ENCODE measurements around the gene MED13L.
"Not testable (repeated sequence)": the region's sequence is repeated elsewhere in the genome, so short reads cannot be mapped to it uniquely, and the experiment has no call there.

The MED13L gene

GRCh38 chr12:116043659-116044535 is 233.6 kb downstream of the MED13L start:
- intact Hi-C loops (cut with DNase I): no loop called here
- DNase-seq: no peak

- intact Hi-C loops (cut with DNase I): no loop called here
Measured at GRCh38 chr12:116040402-116040801, 237.1 kb downstream of the MED13L start.

GRCh38 chr12:116039081-116039480 is 238.4 kb downstream of the MED13L start:
- DNase-seq: no peak
- intact Hi-C loops (cut with DNase I): no loop called here

More at GRCh38 chr12:116040402-116040801, 237.1 kb downstream of the MED13L start:
- no peak for DNase-seq

DNA sequence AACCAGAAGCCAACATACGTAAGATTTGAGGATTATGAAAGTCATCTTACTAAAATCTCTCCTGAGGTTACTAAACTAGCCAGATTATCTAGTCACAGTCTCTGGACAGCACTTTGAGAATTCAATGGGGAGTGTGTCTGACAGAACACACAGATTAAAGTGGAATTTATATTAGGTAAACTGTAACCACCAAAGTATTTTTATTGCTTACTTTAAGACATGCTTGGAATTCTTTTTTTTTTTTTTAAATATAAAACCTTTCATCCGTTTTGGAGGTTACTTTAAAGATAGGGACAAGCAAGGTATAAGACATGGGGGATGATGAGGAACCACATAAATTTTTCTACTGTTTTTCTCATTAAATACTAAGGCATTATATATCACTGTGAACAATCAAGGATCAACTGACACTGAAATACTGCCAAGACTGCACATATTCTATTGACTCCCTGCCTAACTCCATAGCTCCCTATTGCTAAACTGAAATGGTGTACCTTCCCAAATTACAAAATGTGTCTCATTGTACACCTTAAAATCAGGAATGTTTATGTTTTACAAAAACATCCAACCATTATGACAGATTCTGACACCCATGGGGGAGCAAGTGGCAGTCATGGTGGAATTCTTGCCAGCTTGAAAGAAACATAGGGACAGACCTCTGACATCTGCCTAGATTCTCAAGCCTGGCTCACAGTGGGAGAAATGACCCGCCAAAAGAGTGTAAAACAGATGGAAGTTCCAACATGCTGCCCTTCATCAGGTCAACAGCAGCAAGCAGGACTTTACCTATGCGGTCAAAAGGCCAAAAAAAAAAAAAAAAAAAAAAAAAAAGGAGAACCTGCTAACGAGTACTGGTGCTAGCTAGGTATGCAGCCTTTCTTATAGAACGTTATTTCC is 239.3 kb downstream of the MED13L start:
- intact Hi-C loops (cut with DNase I): no loop called here
- no peak for DNase-seq

GRCh38 chr12:116033765-116034164 is 243.7 kb downstream of the MED13L start:
- intact Hi-C loops (cut with DNase I): no loop called here
- DNase-seq: no peak

DNA sequence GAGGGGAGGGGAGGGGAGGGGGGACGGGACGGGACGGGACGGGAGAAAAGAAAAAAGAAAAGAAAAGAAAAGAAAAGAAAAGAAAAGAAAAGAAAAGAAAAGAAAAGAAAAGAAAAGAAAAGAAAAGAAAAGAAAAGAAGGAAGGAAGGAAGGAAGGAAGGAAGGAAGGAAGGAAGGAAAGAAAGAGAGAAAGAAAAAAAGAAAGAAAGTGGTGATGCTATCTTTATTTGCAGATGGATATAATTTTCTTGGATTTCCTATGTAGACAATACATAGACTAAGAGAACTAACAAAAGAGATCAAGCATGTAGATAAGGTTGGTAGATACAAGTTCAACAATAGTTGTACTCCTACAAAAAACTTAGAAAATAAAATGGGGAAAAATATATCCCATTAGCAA is 245.9 kb downstream of the MED13L start:
- intact Hi-C loops (cut with DNase I); DNase-seq: not testable (repeated sequence)

DNA sequence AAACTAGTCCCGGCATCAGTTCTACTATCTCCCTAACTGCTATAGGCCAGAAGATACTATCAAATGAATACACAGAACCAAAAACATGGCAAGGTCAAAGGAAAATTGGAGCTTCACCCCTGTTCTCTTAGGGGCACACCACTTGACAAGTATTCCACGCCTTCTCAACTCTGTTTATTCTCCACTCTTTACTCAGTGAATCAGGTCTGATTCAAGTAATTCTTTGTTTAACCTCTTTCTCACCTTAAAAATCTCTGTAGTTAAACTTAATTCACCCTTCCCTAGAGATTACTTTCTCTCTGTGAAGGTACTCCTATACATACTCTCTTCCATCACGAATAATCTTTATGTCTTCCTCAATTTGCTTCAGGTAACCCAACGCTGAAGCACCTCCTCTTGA is 248.9 kb downstream of the MED13L start:
- DNase-seq: no peak
- intact Hi-C loops (cut with DNase I): no loop called here

DNA sequence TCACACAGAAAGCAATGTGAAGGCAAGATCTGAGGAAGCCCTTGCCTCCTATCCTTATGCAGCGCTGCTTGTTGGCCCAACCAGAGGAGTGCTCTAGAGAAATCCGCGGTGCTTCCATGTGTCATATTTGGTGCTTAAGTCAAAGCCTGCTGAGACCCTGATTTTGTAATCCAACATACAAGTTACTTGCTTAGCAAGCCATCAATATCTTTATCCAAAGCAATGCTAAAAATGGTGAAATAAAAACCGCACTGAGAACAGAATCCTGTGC is 250.0 kb downstream of the MED13L start:
- intact Hi-C loops (cut with DNase I): no loop called here
- no peak for DNase-seq

GRCh38 chr12:116026768-116027550 is 250.5 kb downstream of the MED13L start:
- DNase-seq: no peak
- intact Hi-C loops (cut with DNase I): no loop called here

DNA sequence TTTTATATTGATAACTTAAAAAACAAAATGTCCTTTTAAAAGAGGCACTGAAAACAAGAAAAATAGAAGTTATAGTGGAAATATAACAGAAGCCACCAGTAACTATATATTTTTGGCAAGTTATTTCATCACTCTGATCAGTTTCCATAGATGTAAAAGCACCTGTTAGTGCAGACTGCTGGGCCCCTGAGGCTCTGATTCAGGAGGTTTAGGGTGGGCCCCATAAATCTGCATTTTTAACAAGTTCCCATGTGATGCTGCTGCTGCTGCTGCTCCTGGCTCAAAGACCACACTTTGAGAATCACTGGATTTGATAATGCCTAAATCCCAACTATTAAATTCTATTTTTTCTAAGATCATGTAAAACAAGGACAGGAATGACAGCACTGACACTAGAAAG is 251.1 kb downstream of the MED13L start:
- DNase-seq: no peak
- intact Hi-C loops (cut with DNase I): no loop called here

DNA sequence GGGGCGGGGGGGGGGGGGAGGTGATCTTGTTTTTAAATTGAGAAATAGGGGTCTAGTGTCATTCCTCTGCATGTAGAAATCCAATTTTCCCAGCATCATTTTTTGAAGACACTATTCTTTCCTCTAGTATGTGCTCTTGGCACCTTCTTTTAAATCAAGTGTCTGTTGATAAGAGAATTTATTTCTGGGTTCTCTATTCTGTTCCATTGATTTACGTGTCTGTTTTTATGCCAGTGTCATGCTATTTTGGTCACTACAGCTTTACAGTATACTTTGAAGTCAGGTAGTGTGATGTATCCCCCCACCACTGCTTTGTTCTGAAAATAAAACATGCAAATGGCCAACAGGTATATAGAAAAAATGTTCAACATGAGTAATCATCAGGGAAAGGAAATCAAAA is 252.7 kb downstream of the MED13L start:
- intact Hi-C loops (cut with DNase I): no loop called here
- DNase-seq: no peak

DNA sequence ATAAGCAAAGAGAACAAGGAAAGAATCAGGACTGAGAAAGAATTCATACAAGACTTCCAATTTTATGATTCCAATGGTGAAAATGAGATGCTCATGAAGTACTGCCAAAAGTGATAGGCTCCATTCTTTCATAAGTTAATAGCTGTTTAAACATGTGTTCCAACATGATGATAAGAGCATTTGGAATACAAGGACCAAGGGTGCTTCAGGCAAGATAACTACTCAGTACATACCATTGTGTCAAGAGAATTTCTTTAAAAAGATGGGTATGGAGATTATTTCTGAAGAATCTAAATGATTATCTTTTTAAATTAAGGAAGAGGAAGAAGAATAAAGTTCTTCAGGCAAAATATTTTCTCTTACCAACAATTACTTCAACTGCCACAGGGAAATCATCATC is 258.1 kb downstream of the MED13L start:
- intact Hi-C loops (cut with DNase I): no loop called here
- no peak for DNase-seq

GRCh38 chr12:116018282-116018681 is 259.2 kb downstream of the MED13L start:
- intact Hi-C loops (cut with DNase I): no loop called here

GRCh38 chr12:116015525-116015924 is 262.0 kb downstream of the MED13L start:
- DNase-seq: no peak
- intact Hi-C loops (cut with DNase I): loop anchor here (2.0 kb wide), 1 partner anchor 221 kb away; no protein-coding TSS in a partner anchor

More at GRCh38 chr12:116018282-116018681, 259.2 kb downstream of the MED13L start:
- DNase-seq: no peak

GRCh38 chr12:116012757-116013156 is 264.7 kb downstream of the MED13L start:
- no peak for DNase-seq
- intact Hi-C loops (cut with DNase I): loop anchor here (5.0 kb wide), 1 partner anchor 685 kb away; no protein-coding TSS in a partner anchor

DNA sequence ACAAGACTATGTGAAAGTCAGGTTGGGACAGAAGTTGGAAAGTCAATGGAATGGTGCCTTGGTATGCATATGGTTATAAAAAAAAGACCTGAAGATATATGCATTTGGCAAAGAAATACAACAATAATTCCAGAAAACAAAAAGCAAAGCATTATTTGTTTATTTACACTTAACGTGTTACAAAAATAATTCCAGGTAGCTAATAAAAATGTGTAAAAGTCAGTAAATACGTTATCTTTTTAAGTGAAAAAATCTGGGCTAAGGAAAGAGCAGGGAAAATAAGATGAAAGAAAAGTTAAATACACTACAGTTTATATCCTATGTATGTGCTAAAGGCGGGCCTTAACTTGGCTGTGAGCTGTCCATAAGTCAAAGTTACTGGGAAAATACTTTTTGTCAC is 266.3 kb downstream of the MED13L start:
- DNase-seq: no peak
- intact Hi-C loops (cut with DNase I): loop anchor here (5.0 kb wide), 1 partner anchor 686 kb away; no protein-coding TSS in a partner anchor

GRCh38 chr12:116010467-116010866 is 267.0 kb downstream of the MED13L start:
- intact Hi-C loops (cut with DNase I): loop anchor here (5.0 kb wide), 1 partner anchor 687 kb away; no protein-coding TSS in a partner anchor
- no peak for DNase-seq

- no peak for DNase-seq
- intact Hi-C loops (cut with DNase I): loop anchor here (5.0 kb wide), 1 partner anchor 687 kb away; no protein-coding TSS in a partner anchor
Measured at GRCh38 chr12:116009805-116010204, 267.7 kb downstream of the MED13L start.

- intact Hi-C loops (cut with DNase I): no loop called here
- no peak for DNase-seq
Measured at GRCh38 chr12:116006141-116006540, 271.4 kb downstream of the MED13L start.

DNA sequence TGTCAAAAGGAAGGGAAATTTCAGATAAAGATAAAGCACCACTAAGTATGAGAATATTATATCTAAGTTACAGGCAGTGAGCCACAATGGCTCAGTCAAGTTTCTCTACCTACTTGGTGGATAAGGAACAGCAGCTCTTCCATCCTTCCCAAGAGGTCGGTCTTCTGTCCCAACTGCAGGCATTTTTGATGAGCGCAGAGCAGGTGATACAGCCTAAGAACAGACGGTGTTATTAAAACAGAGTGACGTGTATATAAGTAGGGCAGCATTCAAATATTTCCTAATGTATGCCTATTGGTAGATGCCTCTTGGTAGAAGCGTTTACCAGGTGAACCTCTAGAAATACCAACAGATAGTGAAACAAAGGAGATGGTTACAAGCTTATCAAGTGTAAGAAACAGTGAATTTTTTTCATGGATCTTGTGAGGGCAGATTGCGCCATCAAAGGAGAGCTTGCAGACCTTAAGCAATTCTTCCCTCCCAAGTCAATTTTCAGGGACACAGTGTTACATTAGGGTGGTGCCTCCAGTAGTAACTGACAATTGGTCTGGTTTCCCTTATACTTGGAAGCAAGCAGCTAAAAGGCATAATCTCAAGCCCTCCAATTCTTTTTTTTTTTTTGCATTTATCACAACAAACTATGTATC is 274.5 kb downstream of the MED13L start:
- intact Hi-C loops (cut with DNase I): no loop called here
- DNase-seq: no peak
